Neural cell (in vitro differentiated cells): Measurements from ENCODE around the gene NPHP4. TPM values are rescaled to one million over a fixed set of nuclear protein-coding genes. Genes with fewer than 3 reads are reported as not detected.

ENCODE experiments used
- H2AFZ ChIP-seq: fragments of 200-600, 300-800 bp; sonication (generic), shearing (Covaris generic); 2 replicates; pipeline ENCODE4 v1.6.0; 2014; ENCODE audit warnings: low read depth, mild to moderate bottlenecking, antibody characterized with exemption, low read length, moderate library complexity
- H3F3A ChIP-seq: fragments of 200-600 bp; shearing (Covaris generic); 2 replicates; pipeline ENCODE4 v1.6.1; 2016; ENCODE audit warnings: mild to moderate bottlenecking, moderate library complexity, mixed read lengths, antibody characterized with exemption, low read length; ENCODE audit not compliant: insufficient read depth, poor library complexity, severe bottlenecking
- H3K27ac ChIP-seq: fragments of 200-600, 300-800 bp; sonication (generic), shearing (Covaris generic); 2 replicates; pipeline ENCODE4 v1.5.1; 2014; ENCODE audit warnings: mild to moderate bottlenecking, low read length, moderate library complexity
- H3K27me3 ChIP-seq: fragments of 300-800, 200-600 bp; sonication (generic), shearing (Covaris generic); 2 replicates; pipeline ENCODE4 v1.6.0; 2014; ENCODE audit warnings: mild to moderate bottlenecking, low read depth, low read length, moderate library complexity; ENCODE audit not compliant: insufficient read depth
- H3K36me3 ChIP-seq: fragments of 300-800, 200-600 bp; sonication (generic), shearing (Covaris generic); 2 replicates; pipeline ENCODE4 v1.5.1; 2014; ENCODE audit warnings: mild to moderate bottlenecking, antibody characterized with exemption, low read length, moderate library complexity; ENCODE audit not compliant: insufficient read depth
- H3K4me2 ChIP-seq: fragments of 300-800, 200-600 bp; sonication (generic), shearing (Covaris generic); 2 replicates; pipeline ENCODE4 v1.6.0; 2014; ENCODE audit warnings: mild to moderate bottlenecking, low read length
- H3K4me3 ChIP-seq: fragments of 300-800, 200-600 bp; sonication (generic), shearing (Covaris generic); 2 replicates; pipeline ENCODE4 v1.5.1; 2014; ENCODE audit warnings: mild to moderate bottlenecking, low read length, moderate library complexity
- H3K79me2 ChIP-seq: fragments of 200-600 bp; shearing (Covaris generic); replicated peaks from 2 replicates; pipeline ENCODE4 v1.6.0; 2014; ENCODE audit warnings: mild to moderate bottlenecking, low read length, moderate library complexity; ENCODE audit not compliant: insufficient read depth
- H3K9ac ChIP-seq: fragments of 300-800, 200-600 bp; sonication (generic), shearing (Covaris generic); 2 replicates; pipeline ENCODE4 v1.6.1; 2016; ENCODE audit warnings: mild to moderate bottlenecking, low read length, mixed read lengths
- H3K9me2 ChIP-seq: fragments of 200-600 bp; shearing (Covaris generic); 2 replicates; pipeline ENCODE4 v1.6.1; 2016; ENCODE audit warnings: mild to moderate bottlenecking, low read length, mixed read lengths; ENCODE audit not compliant: insufficient read depth
- H3K9me3 ChIP-seq: fragments of 200-600, 300-800 bp; sonication (generic), shearing (Covaris generic); 2 replicates; pipeline ENCODE4 v1.6.1; 2016; ENCODE audit warnings: mild to moderate bottlenecking, mixed run types, low read length, moderate library complexity, mixed read lengths
- H4K20me1 ChIP-seq: fragments of 200-600 bp; shearing (Covaris generic); 2 replicates; pipeline ENCODE4 v1.6.1; 2016; ENCODE audit warnings: mild to moderate bottlenecking, mixed run types; ENCODE audit not compliant: insufficient read depth
- EP300 ChIP-seq: fragments of 450-650 bp; conservative IDR thresholded peaks from 2 replicates; pipeline ENCODE4 v1.6.1; 2014; ENCODE audit warnings: antibody characterized with exemption, mild to moderate bottlenecking, moderate library complexity; ENCODE audit not compliant: poor library complexity, severe bottlenecking
- EZH2 ChIP-seq: fragments of 200-600, 300-800 bp; shearing (Covaris generic), sonication (generic); IDR thresholded peaks from 2 replicates; pipeline ENCODE4 v1.6.1; 2014; ENCODE audit warnings: antibody characterized with exemption, low read length, borderline replicate concordance, mild to moderate bottlenecking; ENCODE audit not compliant: insufficient read depth, poor library complexity, severe bottlenecking
- MXI1 ChIP-seq: fragments of 450-650 bp; conservative IDR thresholded peaks from 2 replicates; pipeline ENCODE4 v1.6.1; 2014; ENCODE audit warnings: antibody characterized with exemption, mild to moderate bottlenecking; ENCODE audit not compliant: poor library complexity, severe bottlenecking
- POLR2AphosphoS5 ChIP-seq: IDR thresholded peaks from 2 replicates; pipeline ENCODE4 v1.6.1; 2012
- RAD21 ChIP-seq: fragments of 450-650 bp; conservative IDR thresholded peaks from 2 replicates; pipeline ENCODE4 v1.6.1; 2014; ENCODE audit warnings: antibody characterized with exemption, mild to moderate bottlenecking, moderate library complexity
- SMC3 ChIP-seq: fragments of 450-650 bp; conservative IDR thresholded peaks from 2 replicates; pipeline ENCODE4 v1.6.1; 2014; ENCODE audit warnings: antibody characterized with exemption, mild to moderate bottlenecking, moderate library complexity; ENCODE audit not compliant: poor library complexity
- TAF1 ChIP-seq: IDR thresholded peaks from 2 replicates; pipeline ENCODE4 v1.6.1; 2012; ENCODE audit warnings: low read depth
- polyA plus RNA-seq: library from polyadenylated mRNA; depleted of rRNA; stranded (reverse); fragments of >200 nt; gene quantifications from 2 replicates; pipeline ENCODE4 v1.2.3, GENCODE V29; 2014
- TF ChIP-seq, protein P1 (sequence below): IDR thresholded peaks from 2 replicates; pipeline ENCODE4 v1.6.1; 2012; ENCODE audit warnings: borderline replicate concordance
- TF ChIP-seq, protein P2 (sequence below): fragments of 450-650 bp; IDR thresholded peaks from 2 replicates; pipeline ENCODE4 v1.5.1; 2014; ENCODE audit warnings: antibody characterized with exemption, mild to moderate bottlenecking, moderate library complexity; ENCODE audit not compliant: poor library complexity, severe bottlenecking

Gene NPHP4
- polyA plus RNA-seq, 1 donor from 2014 or later: 17.1 TPM

DNA sequence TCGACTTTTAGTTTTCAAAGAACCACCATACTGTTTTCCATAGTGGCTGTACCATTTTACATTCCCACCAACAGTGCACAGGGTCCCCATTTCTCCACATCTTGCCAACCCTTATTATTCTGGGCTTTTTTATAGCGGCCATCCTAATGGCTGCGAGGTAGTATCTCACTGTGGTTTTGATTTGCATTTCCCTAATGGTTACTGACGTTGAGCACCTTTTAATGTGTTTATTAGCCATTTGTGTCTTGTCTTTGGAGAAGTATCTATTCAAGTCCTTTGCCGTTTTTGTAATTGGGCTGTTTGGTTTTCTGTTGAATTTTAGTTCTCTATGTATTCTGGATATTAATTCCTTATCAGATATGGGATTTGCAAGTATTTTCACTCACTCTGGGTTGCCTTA is 31.1 kb upstream of the NPHP4 start:
- no peaks in the 10 kb centered on the region for H3K9me2 ChIP-seq
- no peaks in the 10 kb centered on the region for H3K36me3 ChIP-seq
- H2AFZ ChIP-seq: no peak overlapping the region
- H3K27me3 ChIP-seq: no peaks in the 10 kb centered on the region
- no peak overlapping the region for H3K4me3 ChIP-seq
- H4K20me1 ChIP-seq: no peaks in the 10 kb centered on the region
- no peak overlapping the region for H3K4me2 ChIP-seq
- no peak overlapping the region for H3K9ac ChIP-seq
- H3K79me2 ChIP-seq: no peaks in the 10 kb centered on the region
- no peak overlapping the region for H3K27ac ChIP-seq
- TF ChIP-seq, protein P1, sequence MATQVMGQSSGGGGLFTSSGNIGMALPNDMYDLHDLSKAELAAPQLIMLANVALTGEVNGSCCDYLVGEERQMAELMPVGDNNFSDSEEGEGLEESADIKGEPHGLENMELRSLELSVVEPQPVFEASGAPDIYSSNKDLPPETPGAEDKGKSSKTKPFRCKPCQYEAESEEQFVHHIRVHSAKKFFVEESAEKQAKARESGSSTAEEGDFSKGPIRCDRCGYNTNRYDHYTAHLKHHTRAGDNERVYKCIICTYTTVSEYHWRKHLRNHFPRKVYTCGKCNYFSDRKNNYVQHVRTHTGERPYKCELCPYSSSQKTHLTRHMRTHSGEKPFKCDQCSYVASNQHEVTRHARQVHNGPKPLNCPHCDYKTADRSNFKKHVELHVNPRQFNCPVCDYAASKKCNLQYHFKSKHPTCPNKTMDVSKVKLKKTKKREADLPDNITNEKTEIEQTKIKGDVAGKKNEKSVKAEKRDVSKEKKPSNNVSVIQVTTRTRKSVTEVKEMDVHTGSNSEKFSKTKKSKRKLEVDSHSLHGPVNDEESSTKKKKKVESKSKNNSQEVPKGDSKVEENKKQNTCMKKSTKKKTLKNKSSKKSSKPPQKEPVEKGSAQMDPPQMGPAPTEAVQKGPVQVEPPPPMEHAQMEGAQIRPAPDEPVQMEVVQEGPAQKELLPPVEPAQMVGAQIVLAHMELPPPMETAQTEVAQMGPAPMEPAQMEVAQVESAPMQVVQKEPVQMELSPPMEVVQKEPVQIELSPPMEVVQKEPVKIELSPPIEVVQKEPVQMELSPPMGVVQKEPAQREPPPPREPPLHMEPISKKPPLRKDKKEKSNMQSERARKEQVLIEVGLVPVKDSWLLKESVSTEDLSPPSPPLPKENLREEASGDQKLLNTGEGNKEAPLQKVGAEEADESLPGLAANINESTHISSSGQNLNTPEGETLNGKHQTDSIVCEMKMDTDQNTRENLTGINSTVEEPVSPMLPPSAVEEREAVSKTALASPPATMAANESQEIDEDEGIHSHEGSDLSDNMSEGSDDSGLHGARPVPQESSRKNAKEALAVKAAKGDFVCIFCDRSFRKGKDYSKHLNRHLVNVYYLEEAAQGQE: no peak
- TF ChIP-seq TAF1: no peak
- no peak for TF ChIP-seq EP300
- no peak for TF ChIP-seq EZH2
- TF ChIP-seq RAD21: no peak
- TF ChIP-seq, protein P2, sequence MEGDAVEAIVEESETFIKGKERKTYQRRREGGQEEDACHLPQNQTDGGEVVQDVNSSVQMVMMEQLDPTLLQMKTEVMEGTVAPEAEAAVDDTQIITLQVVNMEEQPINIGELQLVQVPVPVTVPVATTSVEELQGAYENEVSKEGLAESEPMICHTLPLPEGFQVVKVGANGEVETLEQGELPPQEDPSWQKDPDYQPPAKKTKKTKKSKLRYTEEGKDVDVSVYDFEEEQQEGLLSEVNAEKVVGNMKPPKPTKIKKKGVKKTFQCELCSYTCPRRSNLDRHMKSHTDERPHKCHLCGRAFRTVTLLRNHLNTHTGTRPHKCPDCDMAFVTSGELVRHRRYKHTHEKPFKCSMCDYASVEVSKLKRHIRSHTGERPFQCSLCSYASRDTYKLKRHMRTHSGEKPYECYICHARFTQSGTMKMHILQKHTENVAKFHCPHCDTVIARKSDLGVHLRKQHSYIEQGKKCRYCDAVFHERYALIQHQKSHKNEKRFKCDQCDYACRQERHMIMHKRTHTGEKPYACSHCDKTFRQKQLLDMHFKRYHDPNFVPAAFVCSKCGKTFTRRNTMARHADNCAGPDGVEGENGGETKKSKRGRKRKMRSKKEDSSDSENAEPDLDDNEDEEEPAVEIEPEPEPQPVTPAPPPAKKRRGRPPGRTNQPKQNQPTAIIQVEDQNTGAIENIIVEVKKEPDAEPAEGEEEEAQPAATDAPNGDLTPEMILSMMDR: no peak
- no peak for TF ChIP-seq POLR2AphosphoS5
- no peak for TF ChIP-seq MXI1
- TF ChIP-seq SMC3: no peak
- no peaks in the 10 kb centered on the region for H3K9me3 ChIP-seq
- H3F3A ChIP-seq: no peaks in the 10 kb centered on the region

DNA sequence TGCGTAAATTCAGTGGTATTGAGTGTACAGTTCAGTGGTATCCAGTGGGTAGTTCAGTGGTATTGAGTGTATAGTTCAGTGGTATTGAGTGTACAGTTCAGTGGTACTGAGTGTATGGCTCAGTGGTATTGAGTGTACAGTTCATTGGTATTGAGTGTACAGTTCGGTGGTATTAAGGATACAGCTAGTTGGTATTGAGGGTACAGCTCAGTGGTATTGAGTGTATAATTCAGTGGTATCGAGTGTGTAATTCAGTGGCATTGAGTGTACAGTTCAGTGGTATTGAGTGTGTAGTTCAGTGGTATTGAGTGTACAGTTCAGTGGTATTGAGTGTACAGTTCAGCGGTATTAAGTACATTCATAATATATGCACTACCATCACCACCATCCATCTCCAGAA is 30.0 kb upstream of the NPHP4 start:
- no peak overlapping the region for H3K4me3 ChIP-seq
- no peak overlapping the region for H3K4me2 ChIP-seq
- no peaks in the 10 kb centered on the region for H3K9me3 ChIP-seq
- no peaks in the 10 kb centered on the region for H3K27me3 ChIP-seq
- TF ChIP-seq, protein P1: no peak
- TF ChIP-seq, protein P2: no peak
- TF ChIP-seq MXI1 (no peak), SMC3 (no peak), EP300 (no peak), POLR2AphosphoS5 (no peak), EZH2 (no peak), TAF1 (no peak), RAD21 (no peak)
- no peaks in the 10 kb centered on the region for H3K36me3 ChIP-seq
- no peaks in the 10 kb centered on the region for H3F3A ChIP-seq
- H2AFZ ChIP-seq: no peak overlapping the region
- H3K9ac ChIP-seq: no peak overlapping the region
- no peak overlapping the region for H3K27ac ChIP-seq
- H3K9me2 ChIP-seq: no peaks in the 10 kb centered on the region
- no peaks in the 10 kb centered on the region for H3K79me2 ChIP-seq
- no peaks in the 10 kb centered on the region for H4K20me1 ChIP-seq
